Hepatocyte (in vitro differentiated cells): ENCODE results near the gene EFHB. TPM values are rescaled to one million over a fixed set of nuclear protein-coding genes. Genes with fewer than 3 reads are reported as not detected.

Experiments
- DNase-seq: peaks from one replicate; pipeline ENCODE4 v3.0.0-alpha.2; 2016; ENCODE audit warnings: low spot score
- H2AFZ ChIP-seq: fragments of 200-600 bp; sonication (generic); 2 replicates; pipeline ENCODE4 v1.6.0; 2016; ENCODE audit warnings: antibody characterized with exemption, mild to moderate bottlenecking
- H3K27ac ChIP-seq: fragments of 200-600 bp; sonication (generic); 2 replicates; pipeline ENCODE4 v1.5.1; 2016; ENCODE audit warnings: mild to moderate bottlenecking
- H3K27me3 ChIP-seq: fragments of 200-600 bp; sonication (generic); 2 replicates; pipeline ENCODE4 v1.6.1; 2016
- H3K36me3 ChIP-seq: fragments of 200-600 bp; sonication (generic); replicated peaks from 2 replicates; pipeline ENCODE4 v1.5.1; 2016; ENCODE audit warnings: low read depth; ENCODE audit not compliant: insufficient read depth
- H3K4me1 ChIP-seq: fragments of 200-600 bp; sonication (generic); 2 replicates; pipeline ENCODE4 v1.5.1; 2016; ENCODE audit warnings: mild to moderate bottlenecking, moderate library complexity; ENCODE audit not compliant: insufficient read depth
- H3K4me2 ChIP-seq: fragments of 200-600 bp; sonication (generic); 2 replicates; pipeline ENCODE4 v1.6.0; 2016
- H3K4me3 ChIP-seq: fragments of 200-600 bp; sonication (generic); 2 replicates; pipeline ENCODE4 v1.5.1; 2016; ENCODE audit warnings: mild to moderate bottlenecking
- H3K79me2 ChIP-seq: fragments of 200-600 bp; sonication (generic); 2 replicates; pipeline ENCODE4 v1.6.0; 2017; ENCODE audit warnings: mild to moderate bottlenecking
- H3K9me2 ChIP-seq: fragments of 200-600 bp; sonication (generic); replicated peaks from 2 replicates; pipeline ENCODE4 v1.6.0; 2017; ENCODE audit warnings: mild to moderate bottlenecking; ENCODE audit not compliant: insufficient read depth
- H3K9me3 ChIP-seq: fragments of 200-600 bp; sonication (generic); 2 replicates; pipeline ENCODE4 v1.5.1; 2016; ENCODE audit warnings: low read depth, mild to moderate bottlenecking
- H4K20me1 ChIP-seq: fragments of 200-600 bp; sonication (generic); 2 replicates; pipeline ENCODE4 v1.6.0; 2016; ENCODE audit warnings: mild to moderate bottlenecking; ENCODE audit not compliant: insufficient read depth, poor library complexity, severe bottlenecking
- CTCF ChIP-seq: fragments of 200-600 bp; sonication (generic); IDR thresholded peaks from 2 replicates; pipeline ENCODE4 v1.5.1; 2016; ENCODE audit warnings: antibody characterized with exemption, mild to moderate bottlenecking; ENCODE audit not compliant: poor library complexity
- EZH2 ChIP-seq: fragments of 200-600 bp; sonication (generic); IDR thresholded peaks from 2 replicates; pipeline ENCODE4 v1.6.1; 2016; ENCODE audit warnings: antibody characterized with exemption, mild to moderate bottlenecking, borderline replicate concordance
- EZH2phosphoT487 ChIP-seq: fragments of 200-600 bp; sonication (generic); IDR thresholded peaks from one replicate; pipeline ENCODE4 v1.6.1; 2018; ENCODE audit warnings: antibody characterized with exemption, mild to moderate bottlenecking, low read depth, moderate library complexity; ENCODE audit not compliant: unreplicated experiment, severe bottlenecking
- WGBS: methylation state at CpG from one replicate; pipeline ENCODE4 v1.1.6; 2016; ENCODE audit warnings: low lambda C conversion rate; ENCODE audit errors: missing lambda C conversion rate; 5-methylcytosine and 5-hydroxymethylcytosine counted together
- polyA plus RNA-seq: library from polyadenylated mRNA; unstranded; fragments of >200 nt; fragmentation: Nextera tagmentation; extraction: Ambion mirVana; gene quantifications from 2 replicates; pipeline ENCODE4 v1.2.1, GENCODE V29; 2016
- total RNA-seq: library from RNA; depleted of rRNA; stranded (reverse); fragments of >200 nt; gene quantifications from 2 replicates; pipeline ENCODE4 v1.2.3, GENCODE V29; 2014

The EFHB gene
- total and polyA plus RNA-seq, 2 experiments from 2014 or later, result 0.70 TPM; not detected in 1

- Histone ChIP-seq H3K27me3 (no peaks in the 10 kb centered on the region), H3K79me2 (peaks cover 58% of the 10 kb centered on the region), H3K9me2 (no peaks in the 10 kb centered on the region), H3K36me3 (no peaks in the 10 kb centered on the region), H3K9me3 (no peaks in the 10 kb centered on the region), H4K20me1 (peaks cover 50% of the 10 kb centered on the region), H3K4me2 (peak overlapping the region; percentile 83), H3K4me3 (peak overlapping the region; percentile 73), H2AFZ (no peak overlapping the region), H3K4me1 (peaks cover 11% of the 10 kb centered on the region), H3K27ac (peak overlapping the region; percentile 99)
- TF ChIP-seq CTCF, result no peak
- no peak for TF ChIP-seq EZH2
- no peak for TF ChIP-seq EZH2phosphoT487
- WGBS, result 4% methylated on average over 2 of the region's 2 CpGs
- DNase-seq, result no peak
Measured at GRCh38 chr3:19948226-19948591, 14.2 kb upstream of the EFHB start.

- H3K9me2 ChIP-seq, result no peaks in the 10 kb centered on the region
- H3K79me2 ChIP-seq, result peaks cover 53% of the 10 kb centered on the region
- 2% methylated on average over 27 of the region's 30 CpGs for WGBS
- no peaks in the 10 kb centered on the region for H3K36me3 ChIP-seq
- H3K4me3 ChIP-seq, result peak overlapping the region; percentile 73
- TF ChIP-seq EZH2 (no peak), CTCF (no peak), EZH2phosphoT487 (no peak)
- DNase-seq, result peak; percentile 69
- peaks cover 46% of the 10 kb centered on the region for H4K20me1 ChIP-seq
- peak overlapping the region; percentile 99 for H3K27ac ChIP-seq
- H3K4me1 ChIP-seq, result peaks cover 11% of the 10 kb centered on the region
- H2AFZ ChIP-seq, result peak overlapping the region; percentile 37
- no peaks in the 10 kb centered on the region for H3K27me3 ChIP-seq
- H3K4me2 ChIP-seq, result peak overlapping the region; percentile 83
- no peaks in the 10 kb centered on the region for H3K9me3 ChIP-seq
Measured at GRCh38 chr3:19947549-19948225, 13.7 kb upstream of the EFHB start.

GRCh38 chr3:19946832-19947548 is 13.0 kb upstream of the EFHB start, which contains the start of gene RAB5A:
RAB5A (plus strand) TSS chr3:19947097; CDS start chr3:19950899, 3,802 bp downstream.
- Histone ChIP-seq H3K36me3 (no peaks in the 10 kb centered on the region), H3K4me3 (peak within 1 kb of the TSS; percentile 73), H3K9me3 (no peaks in the 10 kb centered on the region), H2AFZ (peak within 1 kb of the TSS; percentile 79), H3K27me3 (no peaks in the 10 kb centered on the region), H3K4me1 (peaks cover 11% of the 10 kb centered on the region), H3K27ac (peak within 1 kb of the TSS; percentile 99), H4K20me1 (peaks cover 39% of the 10 kb centered on the region), H3K9me2 (no peaks in the 10 kb centered on the region), H3K79me2 (peaks cover 46% of the 10 kb centered on the region), H3K4me2 (peak within 1 kb of the TSS; percentile 83)
- peak; percentile 99 for DNase-seq
- TF ChIP-seq CTCF (no peak), EZH2 (no peak), EZH2phosphoT487 (no peak)
- WGBS, result under 1% methylated on average over 39 of the region's 73 CpGs
